SU-DHL-6 (cell line): ENCODE results near the gene ZNF256.

ENCODE experiments used
- H2AFZ ChIP-seq: fragments of 200-600 bp; sonication (generic); 2 replicates; pipeline ENCODE4 v1.6.1; 2014; ENCODE audit warnings: low read depth, mild to moderate bottlenecking, moderate library complexity, mixed read lengths, antibody characterized with exemption, low read length; ENCODE audit not compliant: severe bottlenecking
- H3F3A ChIP-seq: fragments of 200-600 bp; shearing (Covaris generic); 2 replicates; pipeline ENCODE4 v1.6.0; 2016; ENCODE audit warnings: antibody characterized with exemption, mild to moderate bottlenecking; ENCODE audit not compliant: insufficient read depth
- H3K27ac ChIP-seq: fragments of 200-600 bp; sonication (generic); 2 replicates; pipeline ENCODE4 v1.5.1; 2016; ENCODE audit warnings: low read depth, mild to moderate bottlenecking, low read length, moderate library complexity, mixed read lengths
- H3K27me3 ChIP-seq: fragments of 200-600 bp; sonication (generic), shearing (Covaris generic); 2 replicates; pipeline ENCODE4 v1.6.0; 2014; ENCODE audit warnings: mild to moderate bottlenecking, low read length
- H3K36me3 ChIP-seq: fragments of 200-600 bp; sonication (generic); 2 replicates; pipeline ENCODE4 v1.6.1; 2014; ENCODE audit warnings: mild to moderate bottlenecking, low read length, mixed read lengths
- H3K4me2 ChIP-seq: fragments of 300-600, 200-600 bp; shearing (Covaris generic), sonication (generic); 2 replicates; pipeline ENCODE4 v1.6.0; 2014; ENCODE audit warnings: low read length, low read depth, mild to moderate bottlenecking; ENCODE audit not compliant: poor library complexity, severe bottlenecking
- H3K4me3 ChIP-seq: fragments of 200-600 bp; sonication (generic); 2 replicates; pipeline ENCODE4 v1.5.1; 2014; ENCODE audit warnings: antibody characterized with exemption, low read length, mild to moderate bottlenecking, mixed read lengths; ENCODE audit not compliant: insufficient read depth, poor library complexity, severe bottlenecking
- H3K79me2 ChIP-seq: fragments of 200-600 bp; sonication (generic); 2 replicates; pipeline ENCODE4 v1.6.1; 2014; ENCODE audit warnings: mild to moderate bottlenecking, low read length, moderate library complexity; ENCODE audit not compliant: insufficient read depth
- H3K9ac ChIP-seq: fragments of 200-600 bp; sonication (generic); 2 replicates; pipeline ENCODE4 v1.7.0; 2014; ENCODE audit warnings: mild to moderate bottlenecking, low read length
- H3K9me2 ChIP-seq: fragments of 200-600 bp; sonication (generic); replicated peaks from 2 replicates; pipeline ENCODE4 v1.6.1; 2014; ENCODE audit warnings: low read length; ENCODE audit not compliant: insufficient read depth
- H3K9me3 ChIP-seq: fragments of 200-600 bp; sonication (generic); 2 replicates; pipeline ENCODE4 v1.6.1; 2014; ENCODE audit warnings: low read length, mixed read lengths; ENCODE audit not compliant: insufficient read depth
- H4K20me1 ChIP-seq: fragments of 200-600 bp; sonication (generic); 2 replicates; pipeline ENCODE4 v1.6.1; 2014; ENCODE audit warnings: low read depth, mild to moderate bottlenecking, antibody characterized with exemption, low read length, moderate library complexity, mixed read lengths
- EZH2phosphoT487 ChIP-seq: fragments of 200-600 bp; sonication (generic), shearing (Covaris generic); conservative IDR thresholded peaks from 2 replicates; pipeline ENCODE4 v1.6.1; 2018; ENCODE audit warnings: mild to moderate bottlenecking, antibody characterized with exemption, low read length, moderate library complexity, mixed read lengths
- TF ChIP-seq, protein P1 (sequence below): fragments of 200-600 bp; sonication (generic); IDR thresholded peaks from one replicate; pipeline ENCODE4 v1.5.1; 2017; ENCODE audit warnings: antibody characterized with exemption, mild to moderate bottlenecking, low read length, moderate library complexity; ENCODE audit not compliant: insufficient read depth, poor library complexity, severe bottlenecking

The ZNF256 gene

DNA sequence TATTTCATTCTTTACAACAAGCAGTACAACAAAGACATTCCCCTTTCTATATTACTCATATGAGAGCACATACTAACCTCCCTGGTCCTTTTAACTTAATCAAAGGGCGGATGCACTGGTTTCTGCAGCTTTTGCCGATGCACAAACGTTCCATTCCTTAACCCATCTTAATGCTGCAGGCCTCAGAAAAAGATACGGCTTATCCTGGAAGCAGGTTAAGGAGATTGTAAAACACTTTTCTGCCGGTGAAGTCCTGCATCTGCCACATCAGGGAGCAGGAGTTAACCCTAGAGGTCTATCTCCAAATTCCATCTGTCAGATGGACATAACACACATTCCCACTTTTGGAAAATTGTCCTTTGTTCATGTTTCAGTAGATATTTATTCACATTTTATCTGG lies 47.2 kb downstream of the ZNF256 start:
- TF ChIP-seq, protein P1, sequence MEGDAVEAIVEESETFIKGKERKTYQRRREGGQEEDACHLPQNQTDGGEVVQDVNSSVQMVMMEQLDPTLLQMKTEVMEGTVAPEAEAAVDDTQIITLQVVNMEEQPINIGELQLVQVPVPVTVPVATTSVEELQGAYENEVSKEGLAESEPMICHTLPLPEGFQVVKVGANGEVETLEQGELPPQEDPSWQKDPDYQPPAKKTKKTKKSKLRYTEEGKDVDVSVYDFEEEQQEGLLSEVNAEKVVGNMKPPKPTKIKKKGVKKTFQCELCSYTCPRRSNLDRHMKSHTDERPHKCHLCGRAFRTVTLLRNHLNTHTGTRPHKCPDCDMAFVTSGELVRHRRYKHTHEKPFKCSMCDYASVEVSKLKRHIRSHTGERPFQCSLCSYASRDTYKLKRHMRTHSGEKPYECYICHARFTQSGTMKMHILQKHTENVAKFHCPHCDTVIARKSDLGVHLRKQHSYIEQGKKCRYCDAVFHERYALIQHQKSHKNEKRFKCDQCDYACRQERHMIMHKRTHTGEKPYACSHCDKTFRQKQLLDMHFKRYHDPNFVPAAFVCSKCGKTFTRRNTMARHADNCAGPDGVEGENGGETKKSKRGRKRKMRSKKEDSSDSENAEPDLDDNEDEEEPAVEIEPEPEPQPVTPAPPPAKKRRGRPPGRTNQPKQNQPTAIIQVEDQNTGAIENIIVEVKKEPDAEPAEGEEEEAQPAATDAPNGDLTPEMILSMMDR: no peak
- no peak for TF ChIP-seq EZH2phosphoT487
- Histone ChIP-seq H3K9ac (no peak overlapping the region), H3K79me2 (no peaks in the 10 kb centered on the region)

More for the DNA sequence above, 47.2 kb downstream of the ZNF256 start:
- Histone ChIP-seq H3K27me3 (no peaks in the 10 kb centered on the region), H3K4me2 (no peak overlapping the region), H3K9me3 (no peaks in the 10 kb centered on the region), H2AFZ (no peak overlapping the region), H3K27ac (no peak overlapping the region), H4K20me1 (no peaks in the 10 kb centered on the region), H3F3A (no peaks in the 10 kb centered on the region; the same call in 1 of the 2 replicates), H3K4me3 (no peak overlapping the region), H3K36me3 (no peaks in the 10 kb centered on the region), H3K9me2 (no peaks in the 10 kb centered on the region)
